Hematopoietic multipotent progenitor cell treated with erythropoietin and hydrocortisone succinate and interleukin-3 and kit ligand, for 4 days (in vitro differentiated cells): ENCODE measurements around the gene ADAMTS19.

Experiments used
- DNase-seq: peaks from one replicate; pipeline ENCODE4 v3.0.0-alpha.2; 2015

The ADAMTS19 gene

DNA sequence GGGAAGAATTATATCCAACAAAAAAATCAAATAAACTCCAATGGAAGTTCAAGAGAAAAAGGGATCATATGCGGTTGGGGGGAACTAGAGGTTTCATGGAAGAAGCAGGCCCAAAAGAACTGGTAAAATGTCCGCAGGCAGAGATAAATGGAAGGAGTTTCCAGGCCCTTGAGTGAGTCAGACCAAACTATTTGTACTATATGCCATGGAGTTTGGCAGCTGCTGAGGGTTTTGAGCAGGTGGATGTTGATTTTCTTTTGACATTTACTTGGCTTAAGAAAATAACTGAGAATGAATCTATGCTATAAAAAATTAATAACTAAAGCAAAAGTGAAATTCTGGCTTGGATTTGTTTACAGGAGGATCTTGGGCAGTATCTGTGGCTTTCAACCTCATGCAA lies 321.5 kb downstream of the ADAMTS19 start:
- DNase-seq, result no peak
